ENCODE results near the gene KCNJ5.

The KCNJ5 gene

GRCh38 chr11:128936606-128937251, 45.6 kb downstream of the KCNJ5 start:
- DNase-seq, result no peak

DNA sequence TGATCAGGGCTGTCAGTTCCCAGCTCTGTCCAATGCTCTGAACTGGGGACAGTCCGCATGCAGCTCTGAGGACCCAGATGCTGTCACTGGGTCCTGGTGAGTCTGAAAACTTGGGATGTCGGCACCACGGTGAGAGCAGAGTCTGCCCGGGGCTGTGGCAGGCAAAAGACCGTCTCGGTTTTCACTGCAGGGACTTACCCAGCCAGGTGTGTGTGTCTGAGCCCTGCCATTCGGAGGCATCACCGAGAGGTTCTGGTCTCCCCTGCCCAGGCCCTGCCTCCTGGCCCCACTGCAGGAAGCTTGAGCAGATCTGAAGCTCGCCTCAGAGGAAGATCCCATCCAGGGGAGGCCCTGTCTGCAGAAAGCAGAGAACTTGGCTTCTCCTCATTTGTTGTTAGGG, 46.3 kb downstream of the KCNJ5 start:
- DNase-seq, result no peak

DNA sequence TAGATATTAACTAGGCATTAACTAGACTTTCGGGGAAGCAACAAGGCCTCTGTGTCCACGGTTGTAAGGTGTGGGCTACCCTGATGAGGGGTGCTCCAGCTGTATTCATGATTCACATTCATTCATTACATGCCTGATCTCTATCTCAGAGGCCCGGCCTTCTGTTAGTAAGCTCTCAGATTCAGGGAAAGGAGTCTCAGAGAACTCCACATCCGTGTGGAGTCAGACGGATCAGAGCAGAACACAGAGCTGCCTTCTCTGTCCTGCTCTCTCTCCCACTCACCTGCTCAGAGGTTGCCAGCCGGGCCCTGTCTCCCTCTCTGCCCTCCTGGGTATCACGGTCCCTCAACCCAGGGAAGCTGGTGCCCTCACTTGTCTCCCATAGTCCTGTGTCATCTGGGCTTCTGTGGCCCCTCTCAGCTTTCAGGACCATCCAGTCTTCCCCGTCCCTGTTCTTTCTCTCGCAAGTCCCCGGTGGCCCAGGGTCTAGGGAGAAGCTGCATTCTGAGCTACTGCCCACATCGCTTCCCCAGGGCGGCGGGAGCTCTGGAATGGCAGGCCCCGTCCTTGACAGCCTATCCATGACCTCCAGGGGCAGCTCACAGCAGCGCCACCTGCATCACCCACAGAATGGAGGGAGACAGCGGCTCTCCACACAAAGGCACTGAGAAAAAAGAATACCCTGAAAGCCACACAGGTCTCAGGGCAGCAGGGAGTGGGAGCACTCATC, 47.2 kb downstream of the KCNJ5 start:
- DNase-seq, result no peak

DNA sequence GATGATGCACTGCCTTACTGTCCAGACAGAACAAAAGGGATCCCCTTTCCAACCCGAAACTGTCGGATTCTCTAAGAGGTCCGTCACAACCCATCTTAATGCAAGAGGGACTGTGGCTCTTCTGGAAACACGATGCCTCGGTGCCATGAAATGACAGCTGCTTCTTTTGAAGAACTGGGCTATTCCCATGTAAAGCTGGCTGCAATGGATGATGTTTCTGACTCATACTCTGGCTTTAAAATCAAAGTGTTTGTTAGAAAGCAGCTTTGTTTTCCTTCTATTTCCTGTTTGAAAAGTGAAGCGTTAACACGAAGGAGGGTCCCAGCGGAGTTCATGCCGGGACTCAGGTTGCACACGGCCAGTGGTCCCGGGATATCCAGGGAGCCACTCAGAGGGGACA, 48.4 kb downstream of the KCNJ5 start:
- no peak for DNase-seq

GRCh38 chr11:128940156-128940555, 49.0 kb downstream of the KCNJ5 start:
- DNase-seq, result no peak

- no peak for DNase-seq
These were observed 49.4 kb downstream of the KCNJ5 start for GRCh38 chr11:128940603-128941002.

DNA sequence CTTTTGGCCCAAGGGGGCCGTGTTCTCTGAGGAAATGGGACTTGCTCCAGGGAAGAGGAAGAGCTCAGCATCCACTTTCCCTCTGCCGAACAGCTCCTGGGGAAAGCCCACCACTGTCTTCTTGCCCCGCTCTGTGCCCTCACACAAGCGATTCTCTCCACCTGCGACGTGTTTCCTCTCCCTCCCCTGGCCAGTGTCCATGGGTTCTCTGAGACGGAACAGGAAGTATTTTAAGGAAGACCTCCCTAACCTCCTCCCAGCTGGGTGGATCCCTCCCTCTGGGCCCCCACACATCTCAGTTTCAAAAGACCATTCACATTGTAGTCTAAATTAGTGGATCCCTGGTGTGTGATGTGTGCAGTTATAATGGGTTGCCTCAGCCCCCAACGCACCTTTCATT, 50.0 kb downstream of the KCNJ5 start:
- no peak for DNase-seq

- no peak for DNase-seq
These were observed 50.6 kb downstream of the KCNJ5 start for GRCh38 chr11:128941573-128942271.

GRCh38 chr11:128942272-128942612, 51.1 kb downstream of the KCNJ5 start:
- DNase-seq, result no peak

- no peak for DNase-seq
These were observed 51.8 kb downstream of the KCNJ5 start, which contains the start of gene TP53AIP1 for GRCh38 chr11:128942817-128943427. TP53AIP1 (minus strand) TSS chr11:128942871; CDS start chr11:128937818, 5,053 bp downstream.

DNA sequence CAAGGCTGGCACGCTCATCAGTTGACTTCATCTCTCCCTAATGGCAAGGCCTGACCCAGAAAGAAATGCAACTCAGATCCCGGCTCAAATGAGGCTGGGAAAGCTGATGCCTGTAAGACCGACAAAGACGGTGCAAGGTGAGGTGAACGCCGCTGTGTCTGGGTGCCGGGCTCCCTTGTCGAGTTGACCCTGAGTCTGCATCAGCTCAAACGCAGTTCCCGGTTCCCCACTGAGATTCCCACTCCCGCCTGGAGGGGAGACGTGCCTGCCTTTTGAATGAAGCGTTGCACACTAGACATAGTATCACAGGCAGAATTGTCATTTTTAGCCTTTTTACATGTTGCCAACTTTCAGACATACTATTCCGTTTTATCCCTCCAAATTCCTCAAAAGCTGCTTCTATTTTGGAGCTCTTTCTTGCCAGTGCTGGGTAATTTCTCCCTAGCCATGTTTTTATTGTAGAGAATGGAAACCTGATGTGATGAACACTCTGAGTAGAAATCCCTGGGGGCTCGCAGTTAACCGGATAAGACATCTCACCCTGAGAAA, 52.3 kb downstream of the KCNJ5 start:
- DNase-seq, result no peak

- no peak for DNase-seq
These were observed 55.5 kb downstream of the KCNJ5 start for GRCh38 chr11:128946648-128947047.

DNA sequence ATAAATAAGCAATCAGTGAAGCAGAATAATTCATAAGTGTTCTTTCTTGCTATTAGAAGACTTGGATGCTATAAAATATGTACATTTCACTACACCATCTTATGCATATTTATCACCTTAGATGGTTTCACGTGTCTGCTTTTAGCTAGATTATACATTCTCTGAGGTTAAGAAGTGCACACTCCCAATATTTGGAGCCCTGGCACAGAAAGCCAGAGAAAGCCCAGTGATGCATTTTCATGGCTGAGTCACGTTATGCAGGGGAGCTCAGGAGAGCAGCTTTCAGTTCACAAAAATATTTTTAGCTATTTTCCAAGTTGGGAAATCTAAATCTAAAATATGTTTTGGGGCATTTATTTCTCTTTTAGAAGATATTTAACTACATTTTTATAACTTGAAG, 56.6 kb downstream of the KCNJ5 start:
- DNase-seq, result no peak

DNA sequence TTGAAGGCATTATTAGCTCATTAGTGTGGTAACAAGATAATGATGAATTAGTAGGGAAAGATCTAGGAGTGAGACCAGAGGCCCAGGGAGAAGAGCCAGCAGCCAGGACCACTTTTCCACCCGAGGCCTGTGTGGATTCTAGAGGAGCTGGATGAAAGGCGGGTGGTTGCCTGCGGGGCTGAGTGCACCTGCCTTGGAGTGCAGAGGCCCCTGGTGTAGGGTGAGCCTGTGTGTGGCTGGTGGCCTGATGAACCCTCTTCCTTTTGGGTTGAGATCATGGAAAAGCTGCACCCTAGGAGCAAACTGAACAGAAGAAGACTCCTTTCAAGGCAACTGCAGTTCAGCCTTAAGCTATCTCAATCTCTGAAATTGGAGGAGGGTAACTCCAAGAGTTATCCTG, 57.4 kb downstream of the KCNJ5 start:
- DNase-seq, result no peak

DNA sequence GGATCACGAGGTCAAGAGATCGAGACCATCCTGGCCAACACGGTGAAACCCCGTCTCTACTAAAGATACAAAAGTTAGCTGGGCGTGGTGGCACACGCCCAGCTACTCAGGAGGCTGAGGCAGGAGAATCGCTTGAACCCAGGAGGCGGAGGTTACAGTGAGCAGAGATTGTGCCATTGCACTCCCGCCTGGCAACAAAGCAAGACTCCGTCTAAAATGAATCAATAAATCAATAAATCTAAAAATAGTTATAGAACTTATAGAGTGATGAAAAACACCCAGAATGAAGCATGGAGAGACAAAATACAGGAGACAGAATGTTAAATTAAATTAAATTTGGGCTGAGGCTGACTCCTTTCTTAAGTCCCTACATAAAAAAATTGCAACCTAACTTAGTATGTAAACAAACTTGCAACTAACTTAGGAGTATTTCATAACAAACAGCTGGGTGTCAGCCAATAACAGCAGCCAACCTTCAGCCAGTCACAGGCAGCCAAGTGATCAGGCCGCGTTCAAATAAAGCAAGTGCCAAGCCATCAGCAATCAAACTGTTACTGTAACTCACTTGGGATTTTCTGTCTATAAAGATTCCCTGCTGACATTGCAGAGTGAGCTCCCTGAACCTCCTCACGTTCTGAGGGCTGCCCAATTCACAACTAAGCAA, 58.8 kb downstream of the KCNJ5 start:
- DNase-seq, result no peak

GRCh38 chr11:128953151-128953550, 62.0 kb downstream of the KCNJ5 start:
- DNase-seq, result no peak

DNA sequence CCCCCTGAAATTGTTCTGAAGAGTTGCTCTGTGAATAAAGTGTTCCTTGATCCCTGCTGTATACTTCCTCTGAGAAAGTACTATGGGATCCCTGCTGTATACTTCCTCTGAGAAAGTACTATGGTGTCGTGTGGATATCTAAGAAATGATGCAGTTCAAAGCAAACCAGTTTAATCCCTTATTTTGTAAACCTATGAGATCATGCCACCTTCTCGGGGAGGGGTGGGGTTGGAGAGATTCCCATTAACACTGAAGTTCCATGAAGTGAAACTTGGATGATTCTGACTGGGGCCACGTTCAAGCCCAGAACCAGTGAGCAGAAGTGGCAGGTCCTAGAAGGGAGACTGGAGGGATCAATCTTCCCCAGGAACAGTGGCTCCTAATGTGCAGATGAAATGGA, 64.5 kb downstream of the KCNJ5 start:
- DNase-seq, result no peak

DNA sequence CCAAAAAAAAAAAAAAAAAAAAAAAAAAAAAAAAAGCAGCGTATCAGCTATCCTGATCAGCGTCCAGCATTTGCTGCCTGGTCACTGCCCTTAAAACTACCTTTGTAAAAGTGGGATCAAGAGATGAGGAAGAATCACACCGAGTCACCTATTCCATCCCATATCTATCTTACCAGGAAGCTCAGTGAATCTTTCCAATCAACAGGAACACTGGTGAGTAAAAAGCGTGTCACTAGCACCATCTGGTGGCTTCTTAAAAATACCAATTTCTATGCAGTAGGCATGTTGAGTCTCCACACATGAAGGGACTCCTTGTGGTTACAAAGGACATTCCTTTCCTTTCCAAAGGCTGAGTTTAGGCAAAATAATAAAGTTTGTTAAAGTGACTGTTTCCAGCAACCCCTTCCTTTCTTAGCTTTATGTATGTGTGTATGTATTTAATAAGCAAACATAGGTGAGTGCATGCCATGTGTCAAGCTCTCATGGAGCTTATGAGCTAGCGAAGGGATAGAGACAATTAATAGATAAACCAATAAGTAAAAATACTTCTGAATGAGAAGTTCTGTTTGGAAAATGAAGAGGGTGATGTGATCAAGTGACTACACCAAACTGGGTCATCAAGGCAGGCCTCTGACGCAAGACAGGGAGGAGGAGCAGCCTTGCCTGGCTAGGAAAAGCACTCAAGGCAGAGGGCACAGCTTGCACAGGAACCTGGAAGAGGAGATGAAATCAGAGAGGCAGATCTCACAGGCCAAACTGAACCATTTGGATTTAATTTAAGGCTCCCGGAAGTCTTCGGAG, 65.4 kb downstream of the KCNJ5 start:
- DNase-seq, result no peak

GRCh38 chr11:128957202-128957482, 66.0 kb downstream of the KCNJ5 start:
- no peak for DNase-seq

DNA sequence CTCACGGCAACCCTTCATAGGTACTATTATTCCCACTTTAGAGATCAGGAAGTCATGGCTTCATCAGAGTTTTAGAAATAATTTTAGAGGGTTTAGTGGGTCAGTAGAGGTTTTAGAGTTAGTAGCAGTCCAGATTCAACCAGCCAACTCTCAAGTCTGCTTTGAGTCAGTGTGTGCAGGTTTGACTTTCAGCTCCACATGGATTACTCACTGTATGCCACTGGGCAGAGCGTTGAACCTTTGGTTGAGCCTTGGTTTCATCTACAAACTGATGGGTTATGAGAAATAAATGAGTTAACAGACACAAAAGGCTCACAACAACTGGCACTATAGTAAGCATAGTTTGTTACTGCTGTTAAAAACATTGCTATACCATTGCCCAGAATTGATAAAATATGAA, 70.5 kb downstream of the KCNJ5 start:
- DNase-seq, result no peak

- no peak for DNase-seq
These were observed 71.7 kb downstream of the KCNJ5 start for GRCh38 chr11:128962896-128963295.

DNA sequence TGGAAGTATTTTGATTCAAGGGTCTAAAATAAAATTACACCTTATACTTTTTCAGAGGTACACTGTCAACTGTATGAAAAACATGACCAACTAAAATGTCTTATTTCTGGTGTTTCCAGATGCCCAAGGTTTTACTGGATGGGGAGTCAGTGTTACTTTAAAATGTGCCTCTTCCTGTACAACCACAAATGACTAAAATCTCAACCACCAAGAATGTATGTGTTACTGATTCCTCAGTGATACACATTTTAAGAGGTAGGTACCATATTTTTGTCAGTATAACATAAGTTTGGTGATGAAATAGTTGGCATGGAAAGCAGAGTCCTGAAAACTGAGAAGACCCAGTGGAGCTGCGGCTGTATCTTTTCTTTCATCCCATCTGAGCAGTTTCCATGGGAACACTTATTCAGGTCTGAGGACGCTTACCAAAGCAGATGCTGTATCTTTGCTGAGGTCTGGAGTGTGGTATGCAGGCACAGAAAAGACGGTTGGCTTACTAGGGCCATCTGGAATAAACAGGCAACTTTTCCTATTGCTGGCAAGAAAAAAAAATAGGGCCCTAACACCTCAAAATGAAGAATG, 72.7 kb downstream of the KCNJ5 start:
- DNase-seq, result no peak
